SK-N-SH (cell line): ENCODE data around the gene TMEM52B. TPM values are rescaled to one million over a fixed set of nuclear protein-coding genes. Genes with fewer than 3 reads are reported as not detected.

ENCODE experiments used
- CTCF ChIA-PET: fragments of 300-600, 350-600 bp; formaldehyde crosslinking; extraction: SDS; loops from one replicate; lab custom pipeline; 2021; lab: Yijun Ruan, JAX
- POLR2A ChIA-PET: fragments of 350-600 bp; sonication (Branson Sonifier 250); formaldehyde crosslinking; extraction: SDS; loops from one replicate; lab custom pipeline; 2020; ENCODE audit warnings: antibody characterized with exemption, inconsistent platforms; lab: Yijun Ruan, JAX
- DNase-seq: peaks from one replicate; pipeline ENCODE4 v3.0.0; 2012
- H2AFZ ChIP-seq: fragments of 200-600 bp; sonication (generic); 2 replicates; pipeline ENCODE4 v1.8.1; 2016; ENCODE audit warnings: antibody characterized with exemption, mild to moderate bottlenecking, low read depth
- H3F3A ChIP-seq: fragments of 200-600 bp; sonication (generic); replicated peaks from 2 replicates; pipeline ENCODE3; 2016; ENCODE audit warnings: antibody characterized with exemption, mild to moderate bottlenecking; ENCODE audit not compliant: insufficient read depth
- H3K27ac ChIP-seq, 2 experiments: fragments of 200-500 bp in 1 of 2; fragments of 200-600 bp in 1 of 2; sonication (Bioruptor generic) in 1 of 2; sonication (generic), shearing (Covaris generic) in 1 of 2; 2 replicates each; pipeline versions ENCODE4 v1.5.1 to v1.6.1; 2014 to 2016; ENCODE audit warnings: low read depth in 2 of 2, inconsistent platforms in 1 of 2, low read length in 1 of 2, mild to moderate bottlenecking in 1 of 2, mixed read lengths in 1 of 2
- H3K27me3 ChIP-seq: fragments of 200-600 bp; sonication (generic), shearing (Covaris generic); 2 replicates; pipeline ENCODE4 v1.6.1; 2016; ENCODE audit warnings: mixed run types; ENCODE audit not compliant: insufficient read depth
- H3K36me3 ChIP-seq, 2 experiments: fragments of 200-500 bp in 1 of 2; fragments of 200-600 bp in 1 of 2; sonication (Bioruptor generic) in 1 of 2; sonication (generic) in 1 of 2; replicated peaks in 1 of 2; 2 replicates each; pipeline versions ENCODE3 to v1.5.1; 2014 to 2016; ENCODE audit warnings: low read length in 1 of 2, mild to moderate bottlenecking in 1 of 2; ENCODE audit not compliant: insufficient read depth in 2 of 2, control insufficient read depth in 1 of 2
- H3K4me1 ChIP-seq, 2 experiments: fragments of 200-500 bp in 1 of 2; fragments of 200-600 bp in 1 of 2; sonication (Bioruptor generic) in 1 of 2; sonication (generic), shearing (Covaris generic) in 1 of 2; 2 replicates each; pipeline versions ENCODE4 v1.5.1 to v1.6.1; 2014 to 2016; ENCODE audit warnings: low read depth in 1 of 2, low read length in 1 of 2, mixed run types in 1 of 2; ENCODE audit not compliant: insufficient read depth in 2 of 2, control insufficient read depth in 1 of 2
- H3K4me2 ChIP-seq: fragments of 200-600 bp; sonication (generic), shearing (Covaris generic); 2 replicates; pipeline ENCODE4 v1.6.1; 2017; ENCODE audit warnings: mixed run types
- H3K4me3 ChIP-seq, 2 experiments: fragments of 200-500 bp in 1 of 2; fragments of 200-600 bp in 1 of 2; sonication (Bioruptor generic) in 1 of 2; sonication (generic), shearing (Covaris generic) in 1 of 2; 2 replicates each; pipeline versions ENCODE4 v1.5.1 to v1.8.1; 2014 to 2016; ENCODE audit warnings: low read depth in 2 of 2, inconsistent platforms in 1 of 2, low read length in 1 of 2, mild to moderate bottlenecking in 1 of 2, mixed read lengths in 1 of 2, moderate library complexity in 1 of 2
- H3K79me2 ChIP-seq: fragments of 200-600 bp; sonication (generic); 2 replicates; pipeline ENCODE4 v1.8.1; 2017; ENCODE audit warnings: mild to moderate bottlenecking; ENCODE audit not compliant: insufficient read depth
- H3K9ac ChIP-seq: fragments of 200-600 bp; sonication (generic); 2 replicates; pipeline ENCODE4 v1.6.1; 2017; ENCODE audit warnings: mixed run types
- H3K9me2 ChIP-seq: fragments of 200-600 bp; sonication (generic); 2 replicates; pipeline ENCODE4 v1.6.1; 2017; ENCODE audit warnings: mixed run types
- H3K9me3 ChIP-seq: fragments of 200-600 bp; sonication (generic); 2 replicates; pipeline ENCODE4 v1.6.1; 2017; ENCODE audit warnings: mixed run types, mild to moderate bottlenecking, moderate library complexity
- H4K20me1 ChIP-seq: fragments of 200-600 bp; sonication (generic); 2 replicates; pipeline ENCODE4 v1.6.1; 2017; ENCODE audit warnings: mild to moderate bottlenecking, mixed run types; ENCODE audit not compliant: insufficient read depth
- ELF1 ChIP-seq: IDR thresholded peaks from 2 replicates; pipeline ENCODE4 v1.4.0; 2012
- EP300 ChIP-seq, 2 experiments: IDR thresholded peaks; 2 replicates each; pipeline versions ENCODE4 v1.4.0 to v1.6.1; 2012; ENCODE audit warnings: borderline replicate concordance in 1 of 2, low read depth in 1 of 2, low read length in 1 of 2
- EZH2phosphoT487 ChIP-seq: fragments of 200-600 bp; sonication (generic); IDR thresholded peaks from 2 replicates; pipeline ENCODE4 v1.6.1; 2017; ENCODE audit warnings: low read depth, mixed run types, mild to moderate bottlenecking, antibody characterized with exemption, moderate library complexity, borderline replicate concordance
- FOXM1 ChIP-seq: IDR thresholded peaks from 2 replicates; pipeline ENCODE4 v1.4.0; 2012; ENCODE audit warnings: low read depth, mild to moderate bottlenecking
- GABPA ChIP-seq: IDR thresholded peaks from 2 replicates; pipeline ENCODE4 v1.4.0; 2012; ENCODE audit warnings: low read depth, mild to moderate bottlenecking
- IRF3 ChIP-seq: fragments of 150-350 bp; IDR thresholded peaks from 2 replicates; pipeline ENCODE4 v1.6.1; 2016; ENCODE audit warnings: mild to moderate bottlenecking, low read depth, low read length
- JUND ChIP-seq: IDR thresholded peaks from 2 replicates; pipeline ENCODE4 v1.4.0; 2012
- MAX ChIP-seq: IDR thresholded peaks from 2 replicates; pipeline ENCODE4 v1.4.0; 2012; ENCODE audit warnings: low read depth
- MXI1 ChIP-seq: IDR thresholded peaks from 2 replicates; pipeline ENCODE4 v1.6.1; 2012; ENCODE audit warnings: mild to moderate bottlenecking, low read depth, low read length, improper control_type of control experiment
- NFIC ChIP-seq: IDR thresholded peaks from 2 replicates; pipeline ENCODE4 v1.4.0; 2012; ENCODE audit warnings: borderline replicate concordance
- POLR2AphosphoS5 ChIP-seq: IDR thresholded peaks from 2 replicates; pipeline ENCODE4 v1.6.1; 2012; ENCODE audit warnings: low read depth, low read length
- RCOR1 ChIP-seq: fragments of 150-350 bp; IDR thresholded peaks from 2 replicates; pipeline ENCODE4 v1.6.1; 2017; ENCODE audit warnings: antibody characterized with exemption, low read length
- REST ChIP-seq: IDR thresholded peaks from 2 replicates; pipeline ENCODE4 v1.6.1; 2012; ENCODE audit warnings: mild to moderate bottlenecking, low read depth, low read length, moderate library complexity
- RFX5 ChIP-seq: IDR thresholded peaks from 2 replicates; pipeline ENCODE4 v1.6.1; 2012; ENCODE audit warnings: mild to moderate bottlenecking, improper control_type of control experiment, low read length
- SIN3A ChIP-seq: IDR thresholded peaks from 2 replicates; pipeline ENCODE4 v1.6.1; 2012; ENCODE audit warnings: low read depth, mild to moderate bottlenecking, low read length, moderate library complexity, borderline replicate concordance
- TCF12 ChIP-seq: IDR thresholded peaks from 2 replicates; pipeline ENCODE4 v1.4.0; 2012
- TEAD4 ChIP-seq: IDR thresholded peaks from 2 replicates; pipeline ENCODE4 v1.4.0; 2012; ENCODE audit warnings: mild to moderate bottlenecking, borderline replicate concordance; ENCODE audit not compliant: insufficient read depth
- USF2 ChIP-seq: fragments of 150-350 bp; IDR thresholded peaks from 2 replicates; pipeline ENCODE4 v1.6.1; 2017; ENCODE audit warnings: antibody characterized with exemption, low read length, low read depth, borderline replicate concordance
- YY1 ChIP-seq: IDR thresholded peaks from 2 replicates; pipeline ENCODE4 v1.4.0; 2012; ENCODE audit warnings: low read depth, mild to moderate bottlenecking
- ZBTB33 ChIP-seq: IDR thresholded peaks from 2 replicates; pipeline ENCODE4 v1.4.0; 2012; ENCODE audit warnings: low read depth, borderline replicate concordance
- WGBS: methylation state at CpG from one replicate; pipeline ENCODE4 v1.1.6; 2017; ENCODE audit warnings: low lambda C conversion rate; 5-methylcytosine and 5-hydroxymethylcytosine counted together
- polyA plus RNA-seq, 3 experiments: library from polyadenylated mRNA; depleted of rRNA; stranded (reverse); fragments of >200 nt; gene quantifications; 2 replicates each; pipeline ENCODE4 v1.2.3, GENCODE V29; 2012

The TMEM52B gene
- polyA plus RNA-seq, 1 of the 3 experiments (the other 2 are of a cell fraction), result not detected

- TF ChIP-seq SIN3A (no peak), MXI1 (no peak; the same call in 1 of the 2 replicates)
Observed at GRCh38 chr12:10212739-10213131, 33.9 kb downstream of the TMEM52B start, which contains the start of gene GABARAPL1 (continued).

- ChIA-PET CTCF (interaction anchor here (1.1 to 1.4 kb wide), 4 partner anchors 22 to 349 kb away, joined by 3 to 4 read pairs (median 4); no protein-coding TSS in a partner anchor), POLR2A (no interaction called here)
- Histone ChIP-seq H3K27me3 (peaks cover 3% of the 10 kb centered on the region; the same call in 1 of the 2 replicates), H3K79me2 (no peaks in the 10 kb centered on the region), H3K36me3 (no peaks in the 10 kb centered on the region), H3F3A (peaks cover 3% of the 10 kb centered on the region), H3K27ac (peak overlapping the region; percentile 79 to 87; a peak in 3 of 4 replicates), H3K4me1 (no peaks in the 10 kb centered on the region; a peak in 1 of 4 replicates), H4K20me1 (peaks cover 7% of the 10 kb centered on the region; the same call in 1 of the 2 replicates), H3K9ac (peak overlapping the region; percentile 87), H3K9me2 (no peaks in the 10 kb centered on the region), H3K4me3 (peak overlapping the region; percentile 72 to 97), H3K4me2 (peak overlapping the region; percentile 88), H2AFZ (peak overlapping the region; percentile 90), H3K9me3 (no peaks in the 10 kb centered on the region)
- WGBS, result 2% methylated on average over 33 of the region's 47 CpGs
- DNase-seq, result peak; percentile 68
- TF ChIP-seq RFX5 (no peak), JUND (no peak), SIN3A (no peak), EP300 (IDR thresholded peaks at IDR 0.05; ENCODE audit: borderline replicate concordance in 1 of 2, low read depth in 1 of 2, low read length in 1 of 2) (no peak), RCOR1 (no peak), POLR2AphosphoS5 (no peak), MAX (no peak), REST (no peak), YY1 (no peak), ZBTB33 (no peak), NFIC (no peak), EZH2phosphoT487 (no peak), FOXM1 (no peak), MXI1 (no peak; the same call in 1 of the 2 replicates), TCF12 (no peak), TEAD4 (no peak), IRF3 (no peak), USF2 (no peak), GABPA (no peak), ELF1 (no peak)
Observed at GRCh38 chr12:10213168-10214135, 34.6 kb downstream of the TMEM52B start.
